ENCODE results near the gene MSANTD1.

MSANTD1 gene

GRCh38 chr4:3248811-3249661, at the start of gene MSANTD1:
Gene MSANTD1, plus strand, starts transcription at chr4:3249159. Its CDS starts 64 bp downstream, at chr4:3249223.
- no peak for DNase-seq

DNA sequence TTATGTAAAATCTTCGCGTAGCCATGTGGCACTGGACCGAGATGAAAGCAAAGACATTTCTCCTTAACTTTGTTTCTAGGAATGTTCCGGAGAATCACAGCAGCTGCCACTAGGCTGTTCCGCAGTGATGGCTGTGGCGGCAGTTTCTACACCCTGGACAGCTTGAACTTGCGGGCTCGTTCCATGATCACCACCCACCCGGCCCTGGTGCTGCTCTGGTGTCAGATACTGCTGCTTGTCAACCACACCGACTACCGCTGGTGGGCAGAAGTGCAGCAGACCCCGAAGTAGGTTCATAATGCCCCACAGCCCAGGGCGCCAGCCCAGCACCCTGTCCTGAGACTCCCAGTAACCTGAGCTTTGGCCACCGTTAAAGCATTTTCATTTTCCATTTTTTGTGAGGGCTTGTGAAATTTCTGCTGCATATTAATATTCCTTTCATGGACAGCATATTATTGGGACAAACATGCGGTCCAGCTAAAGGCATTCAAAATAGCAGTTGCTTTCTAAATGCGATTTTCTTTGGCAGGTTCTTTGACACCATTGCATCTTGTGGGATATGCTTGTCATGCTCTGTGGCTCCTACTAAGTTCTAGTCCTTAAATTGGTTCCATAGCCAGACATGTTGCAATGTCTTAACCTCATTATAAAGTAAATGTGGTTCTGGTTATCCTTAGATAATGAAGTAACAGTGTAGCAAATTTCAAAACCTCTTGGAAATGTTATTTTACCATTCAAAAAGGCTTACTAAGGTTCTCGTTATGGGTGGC, 49.1 kb upstream of the MSANTD1 start:
- DNase-seq: no peak

- no peak for DNase-seq
These were observed 48.4 kb upstream of the MSANTD1 start for GRCh38 chr4:3200423-3201090.

GRCh38 chr4:3201718-3202702, 46.9 kb upstream of the MSANTD1 start:
- no peak for DNase-seq

GRCh38 chr4:3202836-3203820, 45.8 kb upstream of the MSANTD1 start:
- DNase-seq: no peak

- no peak for DNase-seq
These were observed 45.0 kb upstream of the MSANTD1 start for GRCh38 chr4:3203971-3204431.

GRCh38 chr4:3205995-3206394, 43.0 kb upstream of the MSANTD1 start:
- no peak for DNase-seq

DNA sequence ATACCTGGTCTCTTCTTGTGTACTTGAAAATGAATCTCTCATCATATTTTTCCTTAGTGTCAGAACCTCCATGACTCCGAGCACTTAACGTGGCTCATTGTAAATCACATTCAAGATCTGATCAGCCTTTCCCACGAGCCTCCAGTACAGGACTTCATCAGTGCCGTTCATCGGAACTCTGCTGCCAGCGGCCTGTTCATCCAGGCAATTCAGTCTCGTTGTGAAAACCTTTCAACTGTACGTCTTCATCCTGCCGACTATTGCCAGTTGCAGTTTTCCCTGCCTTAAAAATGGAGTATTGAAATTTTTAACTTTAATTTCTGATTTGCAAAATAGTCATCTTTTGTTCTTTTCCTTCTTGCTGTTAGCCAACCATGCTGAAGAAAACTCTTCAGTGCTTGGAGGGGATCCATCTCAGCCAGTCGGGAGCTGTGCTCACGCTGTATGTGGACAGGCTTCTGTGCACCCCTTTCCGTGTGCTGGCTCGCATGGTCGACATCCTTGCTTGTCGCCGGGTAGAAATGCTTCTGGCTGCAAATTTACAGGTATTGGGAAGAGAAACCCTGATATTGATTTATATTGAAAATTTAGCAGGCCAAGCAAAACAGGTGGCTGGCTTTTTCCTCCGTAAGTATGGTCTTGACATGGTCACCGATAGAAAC, 42.4 kb upstream of the MSANTD1 start:
- no peak for DNase-seq

DNA sequence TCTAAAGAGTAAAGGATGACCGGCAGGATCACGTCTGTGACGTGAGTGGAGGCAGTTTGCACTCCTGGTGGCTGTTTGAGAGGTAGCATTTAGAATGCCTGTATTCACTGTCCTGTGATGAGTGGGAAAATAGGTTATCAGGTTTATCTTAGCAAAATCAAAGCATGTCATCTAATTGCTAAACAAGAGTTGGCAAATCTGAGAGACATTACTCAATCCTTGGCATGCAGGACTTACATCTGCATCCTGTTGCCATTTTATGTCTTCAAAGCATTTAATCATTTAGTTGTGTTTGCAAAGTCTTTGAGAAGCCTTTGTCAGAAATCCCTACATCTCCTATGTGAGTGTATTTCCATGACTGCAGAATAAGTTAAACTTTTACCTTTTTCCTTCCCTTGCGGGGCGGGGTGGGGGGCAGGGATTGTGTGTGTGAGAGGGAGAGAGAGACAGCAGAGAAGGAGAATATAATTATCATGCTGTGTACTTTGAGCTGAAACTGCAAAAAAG, 41.4 kb upstream of the MSANTD1 start:
- no peak for DNase-seq

- no peak for DNase-seq
These were observed 40.1 kb upstream of the MSANTD1 start for GRCh38 chr4:3208826-3209225.

DNA sequence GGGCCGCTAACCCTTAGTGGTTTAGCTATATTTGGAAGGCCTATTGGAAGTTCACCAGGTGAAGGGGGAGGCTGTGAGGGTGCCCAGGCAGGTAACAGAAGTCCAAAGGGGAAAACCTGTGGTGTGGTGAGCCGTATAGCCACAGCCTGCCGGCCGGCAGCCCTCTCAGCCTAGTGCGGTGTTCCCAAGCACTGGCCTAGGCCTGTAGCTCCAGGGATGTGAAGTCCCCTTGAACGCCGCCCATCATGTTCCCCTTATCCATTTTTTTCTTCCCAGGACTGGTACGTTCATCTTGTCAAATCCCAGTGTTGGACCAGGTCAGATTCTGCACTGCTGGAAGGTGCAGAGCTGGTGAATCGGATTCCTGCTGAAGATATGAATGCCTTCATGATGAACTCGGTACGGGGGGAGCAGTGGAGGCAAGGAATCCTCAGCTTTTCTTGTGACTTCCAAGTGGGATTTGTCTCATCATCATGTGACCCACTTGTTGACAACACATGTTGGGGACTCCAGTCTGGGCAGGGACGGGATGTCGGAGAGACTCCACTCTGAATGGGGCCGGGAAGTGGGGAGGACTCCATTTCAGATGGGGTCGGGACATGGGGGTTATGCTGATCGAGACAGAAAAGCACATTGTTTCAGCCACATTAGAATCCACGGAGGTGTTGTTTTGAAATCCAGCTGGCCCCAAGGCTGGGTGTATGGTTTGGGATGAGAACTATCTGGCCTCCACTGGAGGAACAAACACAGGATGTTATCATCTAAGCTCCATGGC, 39.2 kb upstream of the MSANTD1 start:
- DNase-seq: no peak

GRCh38 chr4:3210467-3210866, 38.5 kb upstream of the MSANTD1 start:
- no peak for DNase-seq

- no peak for DNase-seq
These were observed 37.1 kb upstream of the MSANTD1 start for GRCh38 chr4:3211866-3212265.

DNA sequence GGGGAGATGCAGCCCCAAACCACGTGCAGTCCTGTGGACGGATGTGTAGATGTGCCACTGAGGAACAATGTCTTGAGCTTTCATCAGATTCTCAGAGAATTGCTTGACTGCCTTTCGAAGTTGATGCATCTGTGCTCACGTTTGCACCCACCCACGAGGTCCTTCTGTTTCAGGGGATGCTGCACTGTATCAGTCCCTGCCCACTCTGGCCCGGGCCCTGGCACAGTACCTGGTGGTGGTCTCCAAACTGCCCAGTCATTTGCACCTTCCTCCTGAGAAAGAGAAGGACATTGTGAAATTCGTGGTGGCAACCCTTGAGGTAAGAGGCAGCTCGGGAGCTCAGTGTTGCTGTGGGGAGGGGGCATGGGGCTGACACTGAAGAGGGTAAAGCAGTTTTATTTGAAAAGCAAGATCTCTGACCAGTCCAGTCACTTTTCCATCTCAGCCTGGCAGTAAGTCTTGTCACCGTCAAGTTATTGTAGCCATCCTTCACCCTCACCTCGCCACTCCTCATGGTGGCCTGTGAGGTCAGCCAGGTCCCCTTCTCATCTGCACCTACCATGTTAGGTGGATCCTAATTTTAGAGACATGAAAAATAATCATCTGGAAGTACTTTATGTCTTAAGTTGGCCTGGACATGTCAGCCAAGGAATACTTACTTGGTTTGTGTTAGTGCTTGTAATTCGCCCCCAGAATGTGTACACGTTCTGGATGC, 36.4 kb upstream of the MSANTD1 start:
- no peak for DNase-seq

GRCh38 chr4:3213106-3213425, 35.9 kb upstream of the MSANTD1 start:
- no peak for DNase-seq

DNA sequence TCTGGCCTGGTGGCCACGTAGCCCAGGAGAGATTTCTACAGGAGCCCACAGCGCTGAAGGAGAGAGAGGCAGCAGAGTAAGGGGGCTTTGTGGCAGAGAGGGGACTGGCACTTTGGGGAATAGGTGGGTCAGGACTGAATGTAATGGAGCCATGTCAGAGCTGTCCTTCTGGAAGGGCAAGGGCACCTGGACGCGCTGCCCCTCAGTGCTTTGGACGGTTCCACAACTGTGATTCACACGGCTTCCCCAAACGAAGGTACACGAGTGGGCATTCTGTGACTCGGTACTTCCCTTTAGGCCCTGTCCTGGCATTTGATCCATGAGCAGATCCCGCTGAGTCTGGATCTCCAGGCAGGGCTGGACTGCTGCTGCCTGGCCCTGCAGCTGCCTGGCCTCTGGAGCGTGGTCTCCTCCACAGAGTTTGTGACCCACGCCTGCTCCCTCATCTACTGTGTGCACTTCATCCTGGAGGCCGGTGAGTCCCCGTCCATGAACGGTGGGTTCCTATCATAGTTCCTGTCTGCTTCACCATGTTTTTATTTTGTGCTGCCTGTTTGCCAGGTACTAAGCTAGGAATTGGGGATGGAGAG, 35.2 kb upstream of the MSANTD1 start:
- DNase-seq: no peak

GRCh38 chr4:3215256-3215655, 33.7 kb upstream of the MSANTD1 start:
- DNase-seq: no peak

DNA sequence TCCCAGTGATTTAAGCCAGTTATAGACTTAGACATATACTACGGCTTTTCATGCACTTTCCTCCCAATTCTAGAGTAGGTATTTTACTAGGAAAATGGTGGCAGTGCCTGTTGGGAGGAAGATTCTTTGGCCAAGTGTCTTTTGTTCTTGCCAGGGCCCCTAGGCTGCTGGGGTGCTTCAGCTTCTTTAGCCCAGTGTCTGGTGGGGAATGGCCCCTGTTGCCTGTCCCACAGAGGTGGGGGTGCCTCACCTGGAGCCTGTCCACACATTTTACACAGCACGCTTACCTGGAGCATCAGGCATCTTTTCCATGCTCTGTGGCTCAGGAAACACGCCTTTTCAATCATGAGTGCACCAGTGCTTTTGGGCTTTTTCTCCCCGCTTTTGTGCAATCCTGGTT, 33.2 kb upstream of the MSANTD1 start:
- no peak for DNase-seq

Data from NCI-H1105 (cell line).